GM12872 (cell line): ENCODE measurements around the gene CCDC33.

Experiments
- TF ChIP-seq, protein P1 (sequence below): IDR thresholded peaks from 3 replicates; pipeline ENCODE4 v1.5.1; 2011; ENCODE audit warnings: low read depth, mild to moderate bottlenecking, low read length, moderate library complexity; ENCODE audit not compliant: insufficient read depth

CCDC33 gene

DNA sequence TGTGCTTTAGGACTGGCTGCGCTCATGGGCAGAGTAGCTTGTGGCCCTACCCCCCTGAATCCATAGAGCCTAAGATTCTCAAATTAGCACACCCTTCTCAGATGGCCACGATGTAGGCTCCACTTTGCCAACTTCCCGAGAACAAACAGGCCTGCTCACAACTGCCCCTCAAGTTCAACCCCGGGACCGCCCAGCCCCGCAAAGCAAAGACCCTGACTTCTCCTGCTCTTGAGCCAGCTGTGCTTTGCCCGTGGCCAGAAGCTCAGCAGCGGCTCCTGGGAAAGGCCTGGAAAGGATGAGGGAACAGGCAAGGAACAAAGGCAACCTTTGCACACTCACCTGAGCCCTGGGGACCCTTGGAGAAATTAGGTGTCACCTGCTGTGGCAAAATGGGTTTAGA, 99.3 kb downstream of the CCDC33 start:
- TF ChIP-seq, protein P1, sequence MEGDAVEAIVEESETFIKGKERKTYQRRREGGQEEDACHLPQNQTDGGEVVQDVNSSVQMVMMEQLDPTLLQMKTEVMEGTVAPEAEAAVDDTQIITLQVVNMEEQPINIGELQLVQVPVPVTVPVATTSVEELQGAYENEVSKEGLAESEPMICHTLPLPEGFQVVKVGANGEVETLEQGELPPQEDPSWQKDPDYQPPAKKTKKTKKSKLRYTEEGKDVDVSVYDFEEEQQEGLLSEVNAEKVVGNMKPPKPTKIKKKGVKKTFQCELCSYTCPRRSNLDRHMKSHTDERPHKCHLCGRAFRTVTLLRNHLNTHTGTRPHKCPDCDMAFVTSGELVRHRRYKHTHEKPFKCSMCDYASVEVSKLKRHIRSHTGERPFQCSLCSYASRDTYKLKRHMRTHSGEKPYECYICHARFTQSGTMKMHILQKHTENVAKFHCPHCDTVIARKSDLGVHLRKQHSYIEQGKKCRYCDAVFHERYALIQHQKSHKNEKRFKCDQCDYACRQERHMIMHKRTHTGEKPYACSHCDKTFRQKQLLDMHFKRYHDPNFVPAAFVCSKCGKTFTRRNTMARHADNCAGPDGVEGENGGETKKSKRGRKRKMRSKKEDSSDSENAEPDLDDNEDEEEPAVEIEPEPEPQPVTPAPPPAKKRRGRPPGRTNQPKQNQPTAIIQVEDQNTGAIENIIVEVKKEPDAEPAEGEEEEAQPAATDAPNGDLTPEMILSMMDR: no peak

DNA sequence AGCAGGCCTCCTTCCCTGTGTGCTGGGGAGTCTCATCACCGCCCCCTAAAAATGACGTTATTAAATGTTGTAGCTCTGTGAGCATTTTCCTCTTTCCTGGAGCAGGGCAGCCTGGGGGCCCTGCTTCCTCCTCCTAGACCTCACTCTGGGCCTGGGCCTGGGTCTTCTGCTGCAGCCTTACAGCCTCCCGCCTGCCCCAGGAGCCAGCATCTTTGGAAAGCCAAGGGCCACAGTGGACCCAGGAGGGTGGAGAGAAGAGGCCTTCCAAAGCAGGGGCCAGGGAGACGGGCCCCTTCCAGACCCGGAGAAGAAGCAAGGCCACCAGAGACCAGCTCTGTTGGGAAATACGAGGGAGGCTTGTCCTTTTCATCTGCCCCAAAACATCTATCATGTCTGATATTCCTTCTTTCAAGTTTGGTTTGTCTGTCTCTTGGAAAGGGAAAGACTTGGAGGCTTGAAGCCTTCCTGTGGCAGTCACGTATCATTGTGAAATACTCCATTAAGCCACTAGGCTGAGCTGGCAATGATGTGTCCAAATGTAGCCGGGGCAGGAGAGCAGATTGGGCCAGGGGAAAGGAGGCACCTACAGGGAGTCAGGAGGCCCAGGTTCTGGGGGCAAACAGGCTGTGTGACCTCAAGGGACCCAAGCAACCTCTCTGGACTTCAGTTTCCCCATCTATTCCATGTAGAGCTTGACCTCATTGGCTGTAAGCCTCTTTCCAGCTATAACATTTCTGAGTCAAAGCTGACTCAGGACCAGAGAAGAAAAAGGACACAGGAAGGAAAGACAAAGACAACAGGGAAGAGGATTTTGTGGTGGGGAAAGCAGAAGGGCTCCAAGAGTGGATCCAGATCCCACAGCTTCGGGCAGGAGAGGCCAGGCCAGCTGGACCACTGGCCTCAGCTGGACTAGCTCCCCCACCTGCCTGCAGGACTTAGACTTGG, 100.2 kb downstream of the CCDC33 start:
- TF ChIP-seq, protein P1: no peak

DNA sequence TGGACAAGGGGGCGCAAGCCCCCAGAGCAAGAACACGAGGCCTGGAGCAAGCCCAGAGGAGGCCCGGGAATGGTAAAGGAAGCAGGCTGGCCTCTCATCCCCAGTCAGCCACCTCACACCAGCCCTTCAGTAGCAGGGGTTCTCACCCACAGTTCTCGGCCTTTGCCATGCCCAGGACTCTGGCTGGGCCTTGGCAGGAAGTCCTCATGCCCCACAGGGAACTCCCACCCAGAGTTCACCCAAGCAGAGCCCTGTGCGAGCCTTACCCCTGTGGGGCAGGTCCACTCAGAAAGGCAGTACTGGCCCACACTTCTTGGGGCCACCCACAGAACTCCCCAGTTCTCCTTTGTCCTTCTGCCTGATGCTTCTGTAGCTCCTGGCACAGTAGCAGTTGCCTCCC, 101.0 kb downstream of the CCDC33 start:
- TF ChIP-seq, protein P1: no peak

DNA sequence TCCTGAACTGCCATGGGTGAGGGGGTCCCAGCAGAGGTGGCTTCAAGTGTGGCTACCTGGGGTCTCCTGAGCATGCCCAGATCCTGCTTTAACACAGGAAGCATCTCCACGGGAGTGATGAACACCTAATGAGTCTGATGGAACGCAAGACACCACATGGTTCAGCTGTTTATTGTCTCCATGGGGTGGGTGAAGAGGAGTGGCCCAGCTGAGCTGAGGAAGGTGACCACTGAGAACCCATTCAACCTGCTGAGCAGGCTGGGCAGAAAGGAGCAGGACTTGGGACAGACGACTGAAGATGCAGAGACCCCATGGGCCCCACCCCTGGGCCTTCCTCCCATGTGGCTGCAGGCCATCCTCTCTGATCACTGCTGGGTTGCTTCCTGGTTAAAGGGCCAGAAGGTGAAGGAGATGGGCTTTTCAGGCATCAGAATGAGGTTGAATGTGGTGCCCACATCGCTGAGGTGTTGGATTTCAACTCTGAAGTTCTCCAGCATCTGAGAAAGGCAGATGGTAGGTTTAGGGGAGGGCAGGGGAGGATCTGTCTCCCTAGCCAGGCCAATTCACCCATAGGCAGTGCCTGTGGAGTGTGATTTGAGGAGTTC, 101.6 kb downstream of the CCDC33 start:
- TF ChIP-seq, protein P1: no peak

DNA sequence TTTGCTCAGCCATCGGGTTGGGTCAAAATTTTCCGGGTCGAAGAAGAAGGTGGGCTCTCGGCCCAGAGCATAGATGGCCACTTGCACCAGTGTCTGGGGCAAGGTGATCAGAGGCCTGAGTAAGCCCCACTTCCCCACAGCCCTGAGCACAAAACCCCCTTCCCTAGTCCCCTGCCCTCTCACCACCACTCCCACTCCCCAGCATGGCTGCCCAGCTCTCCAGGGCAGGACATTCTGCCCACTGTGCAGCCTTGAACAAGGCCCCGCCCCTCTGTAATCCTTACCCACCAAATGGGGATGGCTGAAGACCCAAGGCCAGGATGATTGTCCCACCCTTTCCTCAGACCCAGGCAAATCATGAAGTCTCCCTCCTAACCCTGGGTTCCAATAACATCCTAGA, 102.5 kb downstream of the CCDC33 start:
- TF ChIP-seq, protein P1: no peak

DNA sequence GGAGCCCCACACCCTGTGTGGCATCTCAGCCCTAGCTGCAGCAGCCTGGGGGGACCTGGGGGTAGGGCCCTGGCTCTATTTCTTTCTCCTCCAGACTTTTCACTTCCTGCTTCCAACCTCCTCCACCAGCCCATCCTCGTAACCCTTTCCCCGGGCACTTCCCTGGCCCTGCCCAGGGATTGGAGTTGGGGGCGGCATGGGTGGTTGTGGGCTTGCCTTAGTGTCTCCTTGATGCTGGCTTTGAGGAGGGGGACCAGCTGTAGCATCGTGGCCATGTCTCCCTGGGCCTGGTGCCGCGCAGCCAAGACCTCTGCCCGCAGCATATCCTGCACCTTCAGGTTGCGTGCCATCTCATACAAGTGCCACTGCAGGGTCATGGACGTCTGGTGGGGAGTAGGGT, 103.2 kb downstream of the CCDC33 start:
- TF ChIP-seq, protein P1: no peak

DNA sequence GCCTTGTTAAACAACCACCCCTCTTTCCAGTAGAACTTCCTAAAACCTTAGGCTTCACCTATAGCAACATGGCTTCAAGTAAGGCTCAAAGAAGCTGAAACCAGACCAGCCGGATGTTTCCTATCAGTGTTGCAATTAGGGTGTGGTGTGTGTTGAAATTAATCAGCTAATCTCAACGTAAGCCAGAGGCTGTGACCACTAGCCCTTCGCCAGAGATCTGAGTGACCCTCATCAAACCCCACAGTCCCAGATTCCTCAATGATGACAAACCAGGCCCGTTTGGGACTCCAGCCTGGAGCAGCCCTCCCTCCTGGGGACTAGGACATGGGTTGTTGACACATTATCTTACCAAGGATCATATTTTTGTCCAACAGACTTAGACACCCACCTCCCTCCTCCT, 104.0 kb downstream of the CCDC33 start:
- TF ChIP-seq, protein P1: no peak
